Activated CD8-positive, alpha-beta T cell treated with anti-CD3 and anti-CD28 coated beads for 36 hours (primary cell): Measurements from ENCODE around the gene SNAI1. TPM values are rescaled to one million over a fixed set of nuclear protein-coding genes. Genes with fewer than 3 reads are reported as not detected.
A peak's percentile ranks its signal among the peaks of the same experiment; 100 is the strongest.

ENCODE experiments used
- ATAC-seq: fragments of 200-7000 bp; cut with Tn5 transposase; one replicate; pipeline ENCODE4 v1.10.0; 2021; ENCODE audit warnings: mild to moderate bottlenecking, moderate library complexity
- CTCF ChIA-PET: fragments of 350-600 bp; sonication (Branson Sonifier 250); formaldehyde crosslinking; loops from one replicate; lab custom pipeline; 2021; ENCODE audit warnings: antibody characterized with exemption; lab: Charles Lee
- POLR2A ChIA-PET: fragments of 350-600 bp; sonication (Branson Sonifier 250); formaldehyde crosslinking; loops from one replicate; lab custom pipeline; 2021; ENCODE audit warnings: antibody characterized with exemption; lab: Charles Lee
- DNase-seq: peaks from one replicate; pipeline ENCODE4 v3.0.0-alpha.2; 2020
- H3K27ac Mint-ChIP-seq: one replicate; pipeline ENCODE4 v1.8.0; 2021; ENCODE audit warnings: mild to moderate bottlenecking, mixed read lengths
- H3K27me3 Mint-ChIP-seq: one replicate; pipeline ENCODE4 v1.8.0; 2021; ENCODE audit warnings: mixed read lengths
- H3K36me3 Mint-ChIP-seq: one replicate; pipeline ENCODE4 v1.8.0; 2021; ENCODE audit warnings: low read depth, mixed read lengths
- H3K4me1 Mint-ChIP-seq: one replicate; pipeline ENCODE4 v1.8.0; 2021; ENCODE audit warnings: low read depth, mixed read lengths
- H3K4me3 Mint-ChIP-seq: one replicate; pipeline ENCODE4 v1.8.0; 2021; ENCODE audit warnings: mild to moderate bottlenecking, moderate library complexity, mixed read lengths
- H3K9me3 Mint-ChIP-seq: one replicate; pipeline ENCODE4 v1.8.0; 2021; ENCODE audit warnings: mixed read lengths
- CTCF ChIP-seq: fragments of 200-600 bp; IDR thresholded peaks from one replicate; pipeline ENCODE4 v1.8.0; 2022; ENCODE audit warnings: antibody characterized with exemption, mild to moderate bottlenecking
- intact Hi-C: fragments of 100-400 bp; cut with micrococcal nuclease; formaldehyde crosslinking; loops from one replicate; pipeline ENCODE4 v1.10.0; 2022
- total RNA-seq, 2 experiments: library from RNA; stranded (reverse); gene quantifications; one replicate each; pipeline ENCODE4 v1.2.3, GENCODE V29; 2021

Gene SNAI1
- 1 to 10 TPM in 1 of 2 experiments, under 1 TPM in 1; 0.90 to 1.4 TPM for total RNA-seq

DNA sequence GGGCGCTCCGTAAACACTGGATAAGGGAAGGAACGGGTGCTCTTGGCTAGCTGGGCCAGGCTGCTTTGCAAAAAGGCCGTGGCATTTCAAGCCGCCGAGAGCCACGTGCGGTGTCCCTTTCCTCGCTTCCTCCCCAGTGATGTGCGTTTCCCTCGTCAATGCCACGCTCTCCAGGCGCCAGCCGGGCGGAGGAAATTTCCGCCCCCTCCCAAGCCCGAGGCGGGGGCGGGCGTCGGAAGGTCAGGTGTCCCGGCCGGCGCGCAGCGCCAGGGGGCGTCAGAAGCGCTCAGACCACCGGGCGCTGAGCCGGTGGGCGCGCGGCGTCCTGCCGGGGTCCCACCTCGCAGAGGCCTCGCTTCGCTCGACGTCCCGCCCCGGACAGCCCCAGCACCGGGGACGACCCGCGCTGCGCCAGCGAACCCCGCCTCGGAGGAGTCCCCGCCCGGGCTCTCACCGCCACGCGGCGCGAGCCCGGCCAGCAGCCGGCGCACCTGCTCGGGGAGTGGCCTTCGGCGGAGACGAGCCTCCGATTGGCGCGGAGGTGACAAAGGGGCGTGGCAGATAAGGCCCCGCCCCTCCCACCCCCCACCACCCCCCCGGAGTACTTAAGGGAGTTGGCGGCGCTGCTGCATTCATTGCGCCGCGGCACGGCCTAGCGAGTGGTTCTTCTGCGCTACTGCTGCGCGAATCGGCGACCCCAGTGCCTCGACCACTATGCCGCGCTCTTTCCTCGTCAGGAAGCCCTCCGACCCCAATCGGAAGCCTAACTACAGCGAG lies at the start of gene SNAI1:
Gene SNAI1 (plus strand): TSS at position 635 of the 777 bp plus-strand sequence. CDS start 80 bp downstream, at position 715.
- H3K4me1 Mint-ChIP-seq = peaks cover 30% of the 10 kb centered on the region
- TF ChIP-seq CTCF = peak; percentile 74
- peaks cover 3% of the 10 kb centered on the region for H3K27me3 Mint-ChIP-seq
- H3K36me3 Mint-ChIP-seq = no peaks in the 10 kb centered on the region
- POLR2A ChIA-PET = interaction anchor here (0.6 to 1.4 kb wide), 5 partner anchors 63 to 501 kb away, joined by 3 to 5 read pairs (median 3); no protein-coding TSS in a partner anchor
- peak; percentile 89 for ATAC-seq
- peak within 1 kb of the TSS; percentile 65 for H3K4me3 Mint-ChIP-seq
- H3K9me3 Mint-ChIP-seq = no peaks in the 10 kb centered on the region
- intact Hi-C loops = loop anchor here (5.0 kb wide), 1 partner anchor 185 kb away; no protein-coding TSS in a partner anchor
- CTCF ChIA-PET = interaction anchor here (1.0 to 11.7 kb wide), 4 partner anchors 23 to 116 kb away, joined by 3 to 364 read pairs (median 28); no protein-coding TSS in a partner anchor
- peak; percentile 81 for DNase-seq
- H3K27ac Mint-ChIP-seq = peak within 1 kb of the TSS; percentile 66

GRCh38 chr20:49935746-49936152 lies 47.0 kb upstream of the SNAI1 start:
- Mint-ChIP-seq H3K27ac (peak overlapping the region; percentile 38), H3K36me3 (peaks cover 25% of the 10 kb centered on the region), H3K4me1 (peaks cover 31% of the 10 kb centered on the region), H3K27me3 (no peaks in the 10 kb centered on the region), H3K9me3 (no peaks in the 10 kb centered on the region), H3K4me3 (peak overlapping the region; percentile 90)
- ATAC-seq (peak; percentile 4), DNase-seq (no peak)
- intact Hi-C loops = no loop called here
- CTCF ChIA-PET = interaction anchor here (0.8 to 2.9 kb wide), 6 partner anchors 10 to 144 kb away, joined by 3 to 12 read pairs (median 4); partner anchors contain the start of gene SPATA2
- TF ChIP-seq CTCF = no peak
- POLR2A ChIA-PET = interaction anchor here (2.1 to 3.5 kb wide), 3 partner anchors 11 to 20 kb away, joined by 6 to 22 read pairs (median 18); partner anchors contain the start of gene SPATA2

DNA sequence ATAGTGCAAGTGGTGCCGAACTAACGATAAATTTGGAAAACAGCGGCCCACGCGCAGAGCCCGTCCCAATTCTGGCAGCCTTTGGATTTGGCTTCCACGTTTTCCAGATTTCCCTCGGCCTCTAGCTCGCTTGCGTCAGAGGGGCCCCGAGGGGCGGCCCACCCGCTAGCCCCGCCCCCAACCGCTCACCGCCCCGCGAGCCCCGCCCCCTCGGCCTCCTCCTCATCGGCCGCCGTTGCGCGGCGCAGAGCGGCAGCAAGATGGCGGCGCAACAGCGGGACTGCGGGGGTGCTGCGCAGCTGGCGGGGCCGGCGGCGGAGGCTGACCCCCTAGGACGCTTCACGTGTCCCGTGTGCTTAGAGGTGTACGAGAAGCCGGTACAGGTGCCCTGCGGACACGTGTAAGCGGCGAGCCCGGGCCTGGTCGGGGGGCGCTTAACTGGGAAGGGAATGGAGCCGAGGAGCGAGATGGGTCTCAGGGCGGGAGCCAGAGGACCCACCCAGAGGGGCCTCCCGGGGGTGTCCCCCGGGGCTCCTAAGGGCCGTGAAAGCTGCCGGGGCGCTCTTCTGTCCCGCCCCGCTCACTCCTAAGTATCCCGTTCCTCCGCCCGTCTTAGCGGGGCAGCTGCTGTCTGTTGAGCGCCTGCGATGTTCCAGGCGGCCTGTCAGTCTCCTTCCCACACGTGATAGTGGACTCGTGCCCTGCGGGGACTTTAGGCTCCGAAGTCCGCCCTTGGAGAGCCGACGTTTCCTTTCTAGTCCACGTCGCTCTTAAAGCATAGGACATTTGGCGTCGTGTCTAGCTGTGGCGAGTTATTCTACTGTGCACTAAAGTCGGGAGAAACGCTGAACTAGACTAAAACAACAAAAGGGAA lies 46.4 kb upstream of the SNAI1 start, which contains the start of gene RNF114:
Gene RNF114 (plus strand): TSS at position 245 of the 874 bp plus-strand sequence. CDS start 16 bp downstream, at position 261.
- TF ChIP-seq CTCF = no peak
- H3K36me3 Mint-ChIP-seq = peaks cover 29% of the 10 kb centered on the region
- ChIA-PET POLR2A (interaction anchor here (0.9 to 3.5 kb wide), 6 partner anchors 9 to 176 kb away, joined by 3 to 22 read pairs (median 4); partner anchors contain the start of genes SPATA2 and UBE2V1), CTCF (interaction anchor here (0.8 to 2.9 kb wide), 10 partner anchors 10 to 149 kb away, joined by 3 to 12 read pairs (median 4); partner anchors contain the start of gene SPATA2)
- H3K27me3 Mint-ChIP-seq = no peaks in the 10 kb centered on the region
- ATAC-seq = peak; percentile 96
- intact Hi-C loops = no loop called here
- H3K9me3 Mint-ChIP-seq = no peaks in the 10 kb centered on the region
- H3K27ac Mint-ChIP-seq = peak within 1 kb of the TSS; percentile 91
- peak; percentile 92 for DNase-seq
- H3K4me3 Mint-ChIP-seq = peak within 1 kb of the TSS; percentile 90
- peaks cover 36% of the 10 kb centered on the region for H3K4me1 Mint-ChIP-seq

- peak overlapping the region; percentile 90 for H3K4me3 Mint-ChIP-seq
- TF ChIP-seq CTCF = no peak
- H3K36me3 Mint-ChIP-seq = peaks cover 35% of the 10 kb centered on the region
- CTCF ChIA-PET = interaction anchor here (1.2 to 2.9 kb wide), 8 partner anchors 11 to 148 kb away, joined by 3 to 13 read pairs (median 4); no protein-coding TSS in a partner anchor
- ATAC-seq = peak; percentile 20
- POLR2A ChIA-PET = interaction anchor here (0.9 to 3.5 kb wide), 7 partner anchors 8 to 176 kb away, joined by 3 to 22 read pairs (median 4); partner anchors contain the start of genes SPATA2 and UBE2V1
- DNase-seq = peak; percentile 24
- intact Hi-C loops = no loop called here
- H3K9me3 Mint-ChIP-seq = no peaks in the 10 kb centered on the region
- peaks cover 38% of the 10 kb centered on the region for H3K4me1 Mint-ChIP-seq
- H3K27me3 Mint-ChIP-seq = no peaks in the 10 kb centered on the region
- H3K27ac Mint-ChIP-seq = peak overlapping the region; percentile 91
Measured at GRCh38 chr20:49937027-49937929, 45.5 kb upstream of the SNAI1 start.
